HepG2 (cell line): ENCODE data around the gene MRPL38. TPM values are rescaled to one million over a fixed set of nuclear protein-coding genes. Genes with fewer than 3 reads are reported as not detected.
A peak's percentile ranks its signal among the peaks of the same experiment; 100 is the strongest.

ENCODE experiments used
- ARHGAP35 ChIP-seq: sonication (generic); formaldehyde crosslinking; IDR thresholded peaks from 2 replicates; pipeline ENCODE4 v1.9.0; 2022; ENCODE audit warnings: mild to moderate bottlenecking, inconsistent platforms, moderate library complexity, missing genetic modification reagents, borderline replicate concordance
- ESRRA ChIP-seq: sonication (generic); formaldehyde crosslinking; IDR thresholded peaks from 2 replicates; pipeline ENCODE4 v1.5.1; 2020; ENCODE audit warnings: mild to moderate bottlenecking, low read depth, missing genetic modification reagents
- FOXM1 ChIP-seq: sonication (generic); formaldehyde crosslinking; IDR thresholded peaks from 2 replicates; pipeline ENCODE4 v1.5.0; 2020; ENCODE audit warnings: missing genetic modification reagents
- HNRNPL ChIP-seq: fragments of 200-400 bp; formaldehyde crosslinking; IDR thresholded peaks from 2 replicates; pipeline ENCODE4 v1.6.1; 2017; ENCODE audit warnings: mild to moderate bottlenecking, low read depth, low read length
- MYNN ChIP-seq: sonication (generic); formaldehyde crosslinking; IDR thresholded peaks from 2 replicates; pipeline ENCODE4 v1.4.0; 2020; ENCODE audit warnings: mild to moderate bottlenecking, low read depth, missing genetic modification reagents
- NCOA1 ChIP-seq: sonication (generic); formaldehyde crosslinking; IDR thresholded peaks from 2 replicates; pipeline ENCODE4 v1.9.0; 2021; ENCODE audit warnings: missing genetic modification reagents
- TBP ChIP-seq: sonication (generic); formaldehyde crosslinking; IDR thresholded peaks from 2 replicates; pipeline ENCODE4 v1.5.0; 2020; ENCODE audit warnings: missing genetic modification reagents
- ZNF552 ChIP-seq: sonication (generic); formaldehyde crosslinking; IDR thresholded peaks from 2 replicates; pipeline ENCODE4 v1.9.0; 2022; ENCODE audit warnings: missing genetic modification reagents, mild to moderate bottlenecking, borderline replicate concordance
- ZNF572 ChIP-seq: sonication (generic); formaldehyde crosslinking; IDR thresholded peaks from 2 replicates; pipeline ENCODE4 v1.5.1; 2020; ENCODE audit warnings: mild to moderate bottlenecking, missing genetic modification reagents
- ZNF674 ChIP-seq: sonication (generic); formaldehyde crosslinking; IDR thresholded peaks from 2 replicates; pipeline ENCODE4 v1.5.0; 2020; ENCODE audit warnings: low read depth, mild to moderate bottlenecking, missing genetic modification reagents
- ZSCAN12 ChIP-seq: sonication (generic); formaldehyde crosslinking; IDR thresholded peaks from 2 replicates; pipeline ENCODE4 v1.9.0; 2021; ENCODE audit warnings: mild to moderate bottlenecking, missing genetic modification reagents
- ZSCAN29 ChIP-seq: sonication (generic); formaldehyde crosslinking; conservative IDR thresholded peaks from 2 replicates; pipeline ENCODE4 v1.4.0; 2020; ENCODE audit warnings: mild to moderate bottlenecking, missing genetic modification reagents
- polyA plus RNA-seq, 8 experiments: library from polyadenylated mRNA; depleted of rRNA in 3 of 8; stranded (reverse) in 7 of 8; unstranded in 1 of 8; fragments of >200 nt; fragmentation: Illumina TruSeq in 4 of 8; extraction: Trizol in 4 of 8; gene quantifications; 2 replicates each; pipeline versions ENCODE4 v1.2.1 to v1.2.3, GENCODE V29; 2011 to 2016; ENCODE audit warnings: low read depth in 4 of 8, missing spikeins in 1 of 8, mixed read lengths in 1 of 8; ENCODE audit not compliant: insufficient read depth in 1 of 8
- total RNA-seq, 5 experiments: library from RNA; depleted of rRNA; stranded (reverse); fragments of >200 nt; fragmentation: Illumina TruSeq; extraction: Trizol; gene quantifications; 2 replicates each; pipeline ENCODE4 v1.2.3, GENCODE V29; 2016; ENCODE audit warnings: low read depth in 1 of 5
- TF ChIP-seq, protein P1 (sequence below): sonication (generic); formaldehyde crosslinking; IDR thresholded peaks from 2 replicates; pipeline ENCODE4 v1.4.0; 2020; ENCODE audit warnings: missing genetic modification reagents
- TF ChIP-seq, protein P2 (sequence below): sonication (generic); formaldehyde crosslinking; IDR thresholded peaks from 2 replicates; pipeline ENCODE4 v1.4.0; 2020; ENCODE audit warnings: mild to moderate bottlenecking, missing genetic modification reagents
- TF ChIP-seq, protein P3 (sequence below): sonication (generic); formaldehyde crosslinking; IDR thresholded peaks from 2 replicates; pipeline ENCODE4 v1.4.0; 2020; ENCODE audit warnings: missing genetic modification reagents, borderline replicate concordance

Gene MRPL38
- total and polyA plus RNA-seq, 2 of the 13 experiments (the other 11 are each of a cell fraction or from before 2014, with no cell fraction given) = 83.7 to 125 TPM

DNA sequence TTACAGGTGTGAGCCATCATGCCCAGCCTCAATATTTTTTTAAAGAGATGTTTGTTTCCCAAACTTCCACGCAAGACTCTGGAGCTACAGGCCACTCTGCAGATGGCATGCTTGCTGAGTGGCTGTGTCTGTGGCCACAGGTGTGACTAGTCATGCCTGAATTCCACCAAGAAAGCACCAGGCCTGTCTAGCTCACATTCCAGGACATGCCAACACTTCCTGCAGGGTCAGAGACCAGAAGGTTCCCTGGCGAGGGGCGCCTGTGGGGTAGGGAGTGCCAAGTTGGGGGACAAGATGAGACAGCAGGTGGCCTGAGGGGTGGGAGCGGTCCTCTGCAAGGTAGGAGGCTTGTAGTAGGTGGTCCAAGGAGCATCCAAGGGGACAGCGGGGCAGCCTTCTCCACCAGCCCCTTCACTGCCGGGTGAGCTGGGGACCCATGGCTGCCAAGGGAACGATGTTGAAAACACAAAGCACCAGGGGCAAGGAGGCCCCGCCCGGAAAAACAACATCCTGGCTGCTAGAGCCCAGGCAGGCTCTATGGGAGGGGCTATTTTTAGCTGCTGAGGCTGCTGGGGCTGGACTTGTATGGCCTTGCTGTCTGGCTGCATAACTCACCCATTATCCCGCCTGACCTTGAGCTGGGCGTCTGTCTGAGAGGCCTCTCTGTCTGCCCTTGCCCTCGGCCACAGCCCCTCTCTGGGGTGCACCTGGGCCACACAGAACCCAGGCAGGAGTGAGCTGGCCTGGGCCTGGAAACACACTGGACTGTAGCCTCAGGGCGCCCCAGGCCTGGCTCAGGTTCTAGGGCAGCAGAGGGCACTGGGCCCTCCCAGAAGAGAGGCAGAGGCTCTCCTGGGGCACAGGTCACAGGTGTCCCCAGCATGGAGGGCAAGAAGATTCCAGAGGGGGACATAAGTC, 32.0 kb downstream of the MRPL38 start (continued):
- no peak for TF ChIP-seq ZNF674 (CRISPR knock-in tag)
- TF ChIP-seq, protein P1, sequence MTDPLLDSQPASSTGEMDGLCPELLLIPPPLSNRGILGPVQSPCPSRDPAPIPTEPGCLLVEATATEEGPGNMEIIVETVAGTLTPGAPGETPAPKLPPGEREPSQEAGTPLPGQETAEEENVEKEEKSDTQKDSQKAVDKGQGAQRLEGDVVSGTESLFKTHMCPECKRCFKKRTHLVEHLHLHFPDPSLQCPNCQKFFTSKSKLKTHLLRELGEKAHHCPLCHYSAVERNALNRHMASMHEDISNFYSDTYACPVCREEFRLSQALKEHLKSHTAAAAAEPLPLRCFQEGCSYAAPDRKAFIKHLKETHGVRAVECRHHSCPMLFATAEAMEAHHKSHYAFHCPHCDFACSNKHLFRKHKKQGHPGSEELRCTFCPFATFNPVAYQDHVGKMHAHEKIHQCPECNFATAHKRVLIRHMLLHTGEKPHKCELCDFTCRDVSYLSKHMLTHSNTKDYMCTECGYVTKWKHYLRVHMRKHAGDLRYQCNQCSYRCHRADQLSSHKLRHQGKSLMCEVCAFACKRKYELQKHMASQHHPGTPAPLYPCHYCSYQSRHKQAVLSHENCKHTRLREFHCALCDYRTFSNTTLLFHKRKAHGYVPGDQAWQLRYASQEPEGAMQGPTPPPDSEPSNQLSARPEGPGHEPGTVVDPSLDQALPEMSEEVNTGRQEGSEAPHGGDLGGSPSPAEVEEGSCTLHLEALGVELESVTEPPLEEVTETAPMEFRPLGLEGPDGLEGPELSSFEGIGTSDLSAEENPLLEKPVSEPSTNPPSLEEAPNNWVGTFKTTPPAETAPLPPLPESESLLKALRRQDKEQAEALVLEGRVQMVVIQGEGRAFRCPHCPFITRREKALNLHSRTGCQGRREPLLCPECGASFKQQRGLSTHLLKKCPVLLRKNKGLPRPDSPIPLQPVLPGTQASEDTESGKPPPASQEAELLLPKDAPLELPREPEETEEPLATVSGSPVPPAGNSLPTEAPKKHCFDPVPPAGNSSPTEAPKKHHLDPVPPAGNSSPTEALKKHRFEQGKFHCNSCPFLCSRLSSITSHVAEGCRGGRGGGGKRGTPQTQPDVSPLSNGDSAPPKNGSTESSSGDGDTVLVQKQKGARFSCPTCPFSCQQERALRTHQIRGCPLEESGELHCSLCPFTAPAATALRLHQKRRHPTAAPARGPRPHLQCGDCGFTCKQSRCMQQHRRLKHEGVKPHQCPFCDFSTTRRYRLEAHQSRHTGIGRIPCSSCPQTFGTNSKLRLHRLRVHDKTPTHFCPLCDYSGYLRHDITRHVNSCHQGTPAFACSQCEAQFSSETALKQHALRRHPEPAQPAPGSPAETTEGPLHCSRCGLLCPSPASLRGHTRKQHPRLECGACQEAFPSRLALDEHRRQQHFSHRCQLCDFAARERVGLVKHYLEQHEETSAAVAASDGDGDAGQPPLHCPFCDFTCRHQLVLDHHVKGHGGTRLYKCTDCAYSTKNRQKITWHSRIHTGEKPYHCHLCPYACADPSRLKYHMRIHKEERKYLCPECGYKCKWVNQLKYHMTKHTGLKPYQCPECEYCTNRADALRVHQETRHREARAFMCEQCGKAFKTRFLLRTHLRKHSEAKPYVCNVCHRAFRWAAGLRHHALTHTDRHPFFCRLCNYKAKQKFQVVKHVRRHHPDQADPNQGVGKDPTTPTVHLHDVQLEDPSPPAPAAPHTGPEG (CRISPR knock-in tag) = no peak; the same call in 1 of the 2 replicates
- TF ChIP-seq, protein P2, sequence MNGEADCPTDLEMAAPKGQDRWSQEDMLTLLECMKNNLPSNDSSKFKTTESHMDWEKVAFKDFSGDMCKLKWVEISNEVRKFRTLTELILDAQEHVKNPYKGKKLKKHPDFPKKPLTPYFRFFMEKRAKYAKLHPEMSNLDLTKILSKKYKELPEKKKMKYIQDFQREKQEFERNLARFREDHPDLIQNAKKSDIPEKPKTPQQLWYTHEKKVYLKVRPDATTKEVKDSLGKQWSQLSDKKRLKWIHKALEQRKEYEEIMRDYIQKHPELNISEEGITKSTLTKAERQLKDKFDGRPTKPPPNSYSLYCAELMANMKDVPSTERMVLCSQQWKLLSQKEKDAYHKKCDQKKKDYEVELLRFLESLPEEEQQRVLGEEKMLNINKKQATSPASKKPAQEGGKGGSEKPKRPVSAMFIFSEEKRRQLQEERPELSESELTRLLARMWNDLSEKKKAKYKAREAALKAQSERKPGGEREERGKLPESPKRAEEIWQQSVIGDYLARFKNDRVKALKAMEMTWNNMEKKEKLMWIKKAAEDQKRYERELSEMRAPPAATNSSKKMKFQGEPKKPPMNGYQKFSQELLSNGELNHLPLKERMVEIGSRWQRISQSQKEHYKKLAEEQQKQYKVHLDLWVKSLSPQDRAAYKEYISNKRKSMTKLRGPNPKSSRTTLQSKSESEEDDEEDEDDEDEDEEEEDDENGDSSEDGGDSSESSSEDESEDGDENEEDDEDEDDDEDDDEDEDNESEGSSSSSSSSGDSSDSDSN (CRISPR knock-in tag) = peak; percentile 98
- TF ChIP-seq FOXM1 (CRISPR knock-in tag) = no peak
- 0 out of 2 replicates have a peak, but pooled peaks have one; percentile 74 for TF ChIP-seq TBP (CRISPR knock-in tag)
- no peak for TF ChIP-seq MYNN (CRISPR knock-in tag)
- TF ChIP-seq ZNF552 = peak; percentile 80; the same call in 1 of the 2 replicates
- TF ChIP-seq NCOA1 (CRISPR knock-in tag) = no peak; the same call in none of the 2 replicates
- TF ChIP-seq ZSCAN29 = peak; percentile 94; the same call in 1 of the 2 replicates
- TF ChIP-seq ZNF572 (CRISPR knock-in tag) = peak; percentile 62; the same call in 1 of the 2 replicates
- TF ChIP-seq ESRRA = peak; percentile 99
- TF ChIP-seq HNRNPL = peak; percentile 99
- TF ChIP-seq ZSCAN12 (CRISPR knock-in tag) = peak; percentile 91; the same call in 1 of the 2 replicates
- TF ChIP-seq, protein P3, sequence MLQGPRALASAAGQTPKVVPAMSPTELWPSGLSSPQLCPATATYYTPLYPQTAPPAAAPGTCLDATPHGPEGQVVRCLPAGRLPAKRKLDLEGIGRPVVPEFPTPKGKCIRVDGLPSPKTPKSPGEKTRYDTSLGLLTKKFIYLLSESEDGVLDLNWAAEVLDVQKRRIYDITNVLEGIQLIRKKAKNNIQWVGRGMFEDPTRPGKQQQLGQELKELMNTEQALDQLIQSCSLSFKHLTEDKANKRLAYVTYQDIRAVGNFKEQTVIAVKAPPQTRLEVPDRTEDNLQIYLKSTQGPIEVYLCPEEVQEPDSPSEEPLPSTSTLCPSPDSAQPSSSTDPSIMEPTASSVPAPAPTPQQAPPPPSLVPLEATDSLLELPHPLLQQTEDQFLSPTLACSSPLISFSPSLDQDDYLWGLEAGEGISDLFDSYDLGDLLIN (CRISPR knock-in tag) = no peak
- peak; percentile 71; the same call in 1 of the 2 replicates for TF ChIP-seq ARHGAP35 (CRISPR knock-in tag)
